ENCODE results near the gene PAX7. TPM values are rescaled to one million over a fixed set of nuclear protein-coding genes. Genes with fewer than 3 reads are reported as not detected.

The PAX7 gene
- total RNA-seq, 4 donors from 2014 or later = not detected

DNA sequence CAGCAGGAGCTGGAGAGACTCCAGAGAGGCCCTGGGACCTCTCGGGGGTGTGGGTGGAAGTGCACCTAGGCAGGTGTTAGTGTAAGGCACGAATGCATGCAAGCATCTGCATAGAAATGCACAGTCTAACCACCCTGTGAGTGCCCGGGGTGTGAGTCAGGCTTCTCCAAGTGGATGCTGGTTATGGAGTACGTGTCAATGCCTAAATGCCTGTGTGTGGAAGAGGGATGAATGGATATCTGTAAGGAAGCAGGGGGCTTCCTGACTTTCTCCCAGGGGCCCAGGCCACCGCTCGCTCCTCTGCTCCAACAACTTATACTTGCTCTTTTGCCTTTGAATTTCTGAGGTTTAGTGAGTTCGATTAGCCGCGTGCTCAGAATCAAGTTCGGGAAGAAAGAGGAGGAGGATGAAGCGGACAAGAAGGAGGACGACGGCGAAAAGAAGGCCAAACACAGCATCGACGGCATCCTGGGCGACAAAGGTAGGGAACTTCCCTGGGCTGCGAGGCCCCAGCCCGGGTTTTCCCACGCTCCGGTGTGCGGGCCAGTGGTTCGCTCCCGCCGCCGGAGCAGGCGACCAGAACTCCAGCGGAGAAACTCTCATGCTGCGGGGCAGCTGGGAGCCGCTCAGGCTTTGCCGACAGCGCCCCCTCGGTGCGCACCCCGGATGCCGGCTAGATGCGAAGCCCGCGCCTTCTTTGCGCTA is 5.4 kb downstream of the PAX7 start:
- no peak overlapping the region for H3K27ac ChIP-seq
- peaks cover 33 to 100% (median 81%) of the 10 kb centered on the region in 4 donors for H3K27me3 ChIP-seq
- TF ChIP-seq, protein P1, sequence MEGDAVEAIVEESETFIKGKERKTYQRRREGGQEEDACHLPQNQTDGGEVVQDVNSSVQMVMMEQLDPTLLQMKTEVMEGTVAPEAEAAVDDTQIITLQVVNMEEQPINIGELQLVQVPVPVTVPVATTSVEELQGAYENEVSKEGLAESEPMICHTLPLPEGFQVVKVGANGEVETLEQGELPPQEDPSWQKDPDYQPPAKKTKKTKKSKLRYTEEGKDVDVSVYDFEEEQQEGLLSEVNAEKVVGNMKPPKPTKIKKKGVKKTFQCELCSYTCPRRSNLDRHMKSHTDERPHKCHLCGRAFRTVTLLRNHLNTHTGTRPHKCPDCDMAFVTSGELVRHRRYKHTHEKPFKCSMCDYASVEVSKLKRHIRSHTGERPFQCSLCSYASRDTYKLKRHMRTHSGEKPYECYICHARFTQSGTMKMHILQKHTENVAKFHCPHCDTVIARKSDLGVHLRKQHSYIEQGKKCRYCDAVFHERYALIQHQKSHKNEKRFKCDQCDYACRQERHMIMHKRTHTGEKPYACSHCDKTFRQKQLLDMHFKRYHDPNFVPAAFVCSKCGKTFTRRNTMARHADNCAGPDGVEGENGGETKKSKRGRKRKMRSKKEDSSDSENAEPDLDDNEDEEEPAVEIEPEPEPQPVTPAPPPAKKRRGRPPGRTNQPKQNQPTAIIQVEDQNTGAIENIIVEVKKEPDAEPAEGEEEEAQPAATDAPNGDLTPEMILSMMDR (IDR thresholded peaks at IDR 0.05) = no peak
- TF ChIP-seq POLR2A (IDR thresholded peaks at IDR 0.05) = no peak
- 9 to 11% methylated on average over 8 to 23 of the region's 40 CpGs for WGBS, 2 donors
- peaks cover 0 to 22% (median 9%) of the 10 kb centered on the region in 3 donors for H3K4me1 ChIP-seq
- no peak for DNase-seq
- H3K36me3 ChIP-seq = no peaks in the 10 kb centered on the region
- no peak overlapping the region for H3K4me3 ChIP-seq
- H3K9me3 ChIP-seq = no peaks in the 10 kb centered on the region
- intact Hi-C loops (cut with DNase I) = no loop called here

DNA sequence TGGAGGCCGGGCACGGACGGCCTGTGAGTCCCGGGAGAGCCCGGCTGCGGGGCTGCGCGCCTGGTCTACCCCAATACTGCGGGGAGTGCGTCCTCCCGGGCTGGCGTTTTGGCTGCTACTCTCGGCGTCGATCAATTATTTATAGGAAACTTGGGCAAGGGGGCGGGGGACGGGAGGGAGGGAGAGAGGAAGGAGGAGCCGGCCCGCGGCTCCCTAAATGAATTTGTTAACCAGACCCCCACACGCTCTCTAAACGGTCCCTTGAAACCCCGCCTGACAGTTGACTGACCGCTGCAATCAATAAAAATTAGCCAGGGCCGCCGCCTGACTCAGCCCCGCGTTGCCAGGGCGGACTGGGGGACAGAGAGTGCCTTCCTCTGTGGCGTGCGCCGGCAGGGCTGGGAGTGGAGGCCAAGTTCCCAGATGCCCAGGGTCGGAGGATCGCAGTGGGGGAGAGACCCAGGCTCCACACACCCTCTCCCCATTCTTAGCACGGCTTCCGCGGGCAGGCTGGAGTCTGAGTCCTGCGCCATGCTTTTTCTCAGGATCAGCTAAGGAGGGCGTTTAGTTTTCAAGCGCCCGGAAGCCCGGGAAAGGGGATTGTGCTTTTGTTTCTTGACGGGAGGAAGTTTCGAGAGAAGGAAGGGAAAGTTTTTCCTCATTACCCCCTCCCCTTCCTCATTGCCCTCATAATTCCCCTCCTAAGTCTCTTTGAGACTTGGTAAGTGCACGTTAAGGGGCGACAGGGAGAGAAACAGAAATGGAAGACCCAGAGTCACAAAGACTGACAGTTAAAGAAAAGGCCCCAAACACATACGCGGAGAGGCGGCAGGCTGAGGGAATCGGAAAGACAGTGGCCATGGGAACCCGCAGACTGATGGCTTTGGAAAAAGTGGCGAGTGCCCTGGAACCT is 6.2 kb downstream of the PAX7 start:
- no peak for DNase-seq
- intact Hi-C loops (cut with DNase I) = no loop called here
- 12 to 34% methylated on average over 12 to 26 of the region's 52 CpGs for WGBS, 2 donors
- Histone ChIP-seq H3K9me3 (no peaks in the 10 kb centered on the region), H3K4me1 (peaks cover 0 to 14% (median 3%) of the 10 kb centered on the region in 3 donors), H3K27me3 (peaks cover 41 to 100% (median 80%) of the 10 kb centered on the region in 4 donors), H3K36me3 (no peaks in the 10 kb centered on the region), H3K27ac (no peak overlapping the region), H3K4me3 (no peak overlapping the region)
- TF ChIP-seq POLR2A (IDR thresholded peaks at IDR 0.05) = no peak
- TF ChIP-seq, protein P1 (IDR thresholded peaks at IDR 0.05) = no peak

DNA sequence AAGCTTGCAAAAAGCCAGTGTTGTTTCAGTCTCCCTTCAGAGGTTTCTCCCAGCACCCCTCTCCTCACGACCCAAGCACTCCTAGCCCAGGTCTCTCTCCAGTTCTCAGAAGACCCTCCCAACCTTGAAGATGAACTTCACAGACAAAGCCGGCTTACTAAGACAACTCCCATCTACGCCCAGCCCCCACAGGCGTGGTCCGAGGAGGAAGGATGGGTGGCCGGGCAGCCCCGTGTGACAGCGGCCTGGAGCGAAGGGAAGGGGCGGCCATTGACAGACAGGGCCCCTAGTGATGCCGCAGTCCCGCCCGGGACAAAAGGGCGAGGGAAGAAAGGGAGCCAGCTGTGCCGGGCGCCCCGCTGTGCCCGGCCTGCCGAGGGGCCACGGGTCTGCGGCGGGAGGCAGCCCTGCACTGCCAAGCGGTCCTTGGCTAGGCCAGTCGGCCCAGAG is 6.9 kb downstream of the PAX7 start:
- Histone ChIP-seq H3K4me1 (peaks cover 0 to 16% (median 3%) of the 10 kb centered on the region in 3 donors), H3K9me3 (no peaks in the 10 kb centered on the region), H3K36me3 (no peaks in the 10 kb centered on the region), H3K27ac (no peak overlapping the region), H3K27me3 (peaks cover 45 to 100% (median 81%) of the 10 kb centered on the region in 4 donors), H3K4me3 (no peak overlapping the region)
- 0 to 20% methylated on average over 1 to 15 of the region's 24 CpGs for WGBS, 2 donors
- no peak for TF ChIP-seq POLR2A (IDR thresholded peaks at IDR 0.05)
- TF ChIP-seq, protein P1 (IDR thresholded peaks at IDR 0.05) = no peak
- no peak for DNase-seq
- intact Hi-C loops (cut with DNase I) = no loop called here

DNA sequence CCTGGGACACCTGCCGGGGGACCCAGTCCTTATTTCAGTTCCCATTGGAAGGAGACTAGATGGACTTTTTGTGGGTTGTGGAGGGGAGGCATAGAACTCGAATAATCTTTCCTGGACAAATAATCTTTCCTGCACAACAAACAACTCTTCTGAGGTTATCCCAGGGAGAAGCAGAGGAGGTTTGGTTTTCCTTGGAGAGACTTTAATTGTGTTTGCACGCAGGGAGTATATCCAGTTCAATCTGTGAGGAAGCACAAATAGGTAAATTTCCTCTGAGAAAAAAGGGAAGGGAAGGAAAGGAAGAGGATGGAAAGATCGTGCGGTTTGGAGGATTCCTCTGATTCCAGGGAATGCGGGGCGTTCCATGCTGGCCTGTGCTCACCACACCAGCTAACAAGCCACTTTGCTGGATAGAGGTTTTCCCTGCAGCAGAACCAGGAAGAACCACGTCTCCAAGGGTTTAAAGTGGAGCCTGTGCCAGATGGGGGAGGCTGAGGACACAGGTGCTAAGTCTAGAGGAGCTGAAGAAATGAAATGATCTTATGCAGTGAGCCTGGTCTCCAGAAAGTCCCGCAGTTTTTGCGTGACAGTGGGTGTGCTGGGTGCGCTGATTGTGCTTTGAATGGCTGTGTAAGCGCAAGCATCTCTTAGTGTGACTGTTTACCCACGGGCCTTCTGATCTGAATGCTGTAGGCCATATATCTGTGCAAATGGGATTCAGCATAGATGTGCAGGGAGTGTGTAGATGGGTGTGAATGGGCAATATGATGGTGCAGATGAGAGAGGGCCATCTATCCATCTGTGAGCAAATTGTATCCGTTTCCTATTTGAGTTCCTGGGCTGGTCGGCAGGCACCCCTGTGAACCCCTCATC is 7.6 kb downstream of the PAX7 start:
- Histone ChIP-seq H3K27me3 (peaks cover 47 to 100% (median 84%) of the 10 kb centered on the region in 4 donors), H3K36me3 (no peaks in the 10 kb centered on the region), H3K27ac (no peak overlapping the region), H3K4me1 (peaks cover 1 to 22% (median 6%) of the 10 kb centered on the region in 3 donors), H3K9me3 (no peaks in the 10 kb centered on the region), H3K4me3 (no peak overlapping the region)
- no peak for DNase-seq
- no peak for TF ChIP-seq POLR2A (IDR thresholded peaks at IDR 0.05)
- TF ChIP-seq, protein P1 (IDR thresholded peaks at IDR 0.05) = no peak
- intact Hi-C loops (cut with DNase I) = no loop called here
- 29 to 38% methylated on average over 14 of the region's 15 CpGs for WGBS, 2 donors
